ENCODE results near the gene MOGAT3.

The MOGAT3 gene

GRCh38 chr7:101180130-101180755 lies 20.6 kb downstream of the MOGAT3 start, which contains the start of gene NAT16:
Gene NAT16, minus strand, starts transcription at chr7:101180293. Its CDS starts 5,486 bp downstream, at chr7:101174807.
- Mint-ChIP-seq H3K36me3 (ENCODE audit: low read depth) (no peaks in the 10 kb centered on the region), H3K27ac (no peak within 1 kb of the TSS), H3K4me3 (peak within 1 kb of the TSS; percentile 65 to 73 (median 71)), H3K27me3 (ENCODE audit: low read depth) (peaks cover 85% of the 10 kb centered on the region), H3K4me1 (peaks cover 12% of the 10 kb centered on the region), H3K9me3 (peaks cover 4% of the 10 kb centered on the region)
- no peak for TF ChIP-seq CTCF (IDR thresholded peaks at IDR 0.05; ENCODE audit: unreplicated experiment in 3 of 3)

DNA sequence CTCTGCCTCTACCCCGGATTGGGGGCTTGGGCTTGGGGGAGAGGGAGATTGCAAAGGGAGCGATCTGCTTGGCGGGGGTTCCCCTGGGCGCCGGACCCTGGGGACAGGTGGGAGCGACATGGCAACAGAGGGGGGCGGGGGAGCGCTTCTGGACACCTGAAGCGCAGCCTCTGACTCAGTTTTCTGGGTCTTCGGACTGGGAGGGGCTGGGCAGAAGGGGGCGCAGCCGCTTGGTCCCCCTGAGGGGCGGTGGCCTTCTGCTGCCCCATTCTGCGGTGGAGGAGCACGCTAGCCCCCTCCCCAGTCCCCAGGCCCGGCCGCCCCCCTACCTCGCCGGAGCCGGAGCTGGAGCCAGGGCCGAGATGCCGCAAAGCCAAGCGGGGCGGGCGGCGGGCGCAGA lies 21.1 kb downstream of the MOGAT3 start:
- Mint-ChIP-seq H3K27ac (no peak overlapping the region), H3K4me3 (peak overlapping the region in 1 of 3 experiments; percentile 70), H3K4me1 (peaks cover 12% of the 10 kb centered on the region), H3K36me3 (ENCODE audit: low read depth) (no peaks in the 10 kb centered on the region), H3K9me3 (peaks cover 4% of the 10 kb centered on the region), H3K27me3 (ENCODE audit: low read depth) (peaks cover 85% of the 10 kb centered on the region)
- no peak for TF ChIP-seq CTCF (IDR thresholded peaks at IDR 0.05; ENCODE audit: unreplicated experiment in 3 of 3)

GRCh38 chr7:101179117-101179516 lies 21.7 kb downstream of the MOGAT3 start:
- H3K27me3 Mint-ChIP-seq (ENCODE audit: low read depth) = peaks cover 87% of the 10 kb centered on the region
- H3K27ac Mint-ChIP-seq = no peak overlapping the region
- no peaks in the 10 kb centered on the region for H3K36me3 Mint-ChIP-seq (ENCODE audit: low read depth)
- peaks cover 12% of the 10 kb centered on the region for H3K4me1 Mint-ChIP-seq
- H3K9me3 Mint-ChIP-seq = peaks cover 4% of the 10 kb centered on the region
- H3K4me3 Mint-ChIP-seq = peak overlapping the region; percentile 65 to 71 (median 70)
- TF ChIP-seq CTCF (IDR thresholded peaks at IDR 0.05; ENCODE audit: unreplicated experiment in 3 of 3) = no peak

GRCh38 chr7:101177644-101178043 lies 23.2 kb downstream of the MOGAT3 start:
- H3K9me3 Mint-ChIP-seq = peaks cover 4% of the 10 kb centered on the region
- no peak overlapping the region for H3K4me3 Mint-ChIP-seq

DNA sequence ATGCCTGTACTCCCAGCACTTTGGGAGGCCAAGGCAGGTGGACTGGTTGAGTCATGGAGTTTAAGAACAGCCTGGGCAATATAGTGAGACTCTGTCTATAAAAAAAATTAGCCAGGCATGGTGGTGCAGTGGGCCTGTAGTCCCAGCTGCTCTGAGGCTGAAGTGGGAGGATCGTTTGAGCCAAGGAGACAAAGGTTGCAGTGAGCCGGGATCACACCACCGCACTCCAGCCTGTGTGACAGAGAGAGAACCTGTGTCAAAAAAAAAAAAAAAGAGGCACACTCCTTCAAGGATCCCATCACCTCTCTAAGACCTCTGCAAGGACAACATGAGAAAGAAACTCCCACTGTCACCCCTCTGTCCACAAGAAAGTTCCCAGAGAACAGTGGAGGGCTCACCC lies 25.2 kb downstream of the MOGAT3 start:
- Mint-ChIP-seq H3K4me3 (peak overlapping the region in 1 of 3 experiments; percentile 27), H3K9me3 (peaks cover 4% of the 10 kb centered on the region), H3K27ac (no peak overlapping the region), H3K36me3 (ENCODE audit: low read depth) (no peaks in the 10 kb centered on the region), H3K27me3 (ENCODE audit: low read depth) (peaks cover 100% of the 10 kb centered on the region), H3K4me1 (peaks cover 17% of the 10 kb centered on the region)
- TF ChIP-seq CTCF (IDR thresholded peaks at IDR 0.05; ENCODE audit: unreplicated experiment in 3 of 3) = no peak

More at GRCh38 chr7:101177644-101178043, 23.2 kb downstream of the MOGAT3 start:
- H3K36me3 Mint-ChIP-seq (ENCODE audit: low read depth) = no peaks in the 10 kb centered on the region
- H3K27ac Mint-ChIP-seq = no peak overlapping the region
- peaks cover 99% of the 10 kb centered on the region for H3K27me3 Mint-ChIP-seq (ENCODE audit: low read depth)
- TF ChIP-seq CTCF (IDR thresholded peaks at IDR 0.05; ENCODE audit: unreplicated experiment in 3 of 3) = no peak
- H3K4me1 Mint-ChIP-seq = peaks cover 11% of the 10 kb centered on the region

- Mint-ChIP-seq H3K27ac (no peak overlapping the region), H3K36me3 (ENCODE audit: low read depth) (no peaks in the 10 kb centered on the region), H3K27me3 (ENCODE audit: low read depth) (peaks cover 100% of the 10 kb centered on the region), H3K4me1 (peaks cover 25% of the 10 kb centered on the region), H3K9me3 (peaks cover 4% of the 10 kb centered on the region), H3K4me3 (peak overlapping the region in 1 of 3 experiments; percentile 43)
- TF ChIP-seq CTCF (IDR thresholded peaks at IDR 0.05; ENCODE audit: unreplicated experiment in 3 of 3) = no peak
These were observed 26.4 kb downstream of the MOGAT3 start for GRCh38 chr7:101174322-101174854.
